IPS DF 19.7 (cell line): ENCODE results near the gene NDST4.

ENCODE experiments used
- DNase-seq: peaks from one replicate; pipeline ENCODE4 v3.0.0-alpha.2; 2013; ENCODE audit warnings: low read depth, low spot score

The NDST4 gene

GRCh38 chr4:114791976-114792375 lies 321.4 kb downstream of the NDST4 start:
- no peak for DNase-seq

- no peak for DNase-seq
These were observed 327.9 kb downstream of the NDST4 start for GRCh38 chr4:114785570-114785969.

DNA sequence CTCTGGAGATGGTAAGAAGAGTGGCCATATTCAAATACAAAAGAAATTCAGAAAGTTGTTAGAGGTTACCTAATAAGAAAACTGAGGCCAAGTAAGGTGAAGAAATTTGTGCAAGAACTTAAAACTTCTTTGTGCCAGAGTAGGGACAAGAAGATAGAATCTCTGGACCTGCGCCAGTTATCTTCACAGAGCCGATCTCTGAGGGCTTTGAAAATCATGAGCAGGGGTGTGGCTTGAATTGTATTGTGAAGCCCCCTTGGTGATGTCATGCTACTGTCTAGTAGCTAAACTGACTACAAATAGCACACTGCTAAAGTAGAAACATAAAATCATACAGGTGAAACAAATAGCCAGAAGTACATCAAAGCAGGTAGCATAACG lies 330.2 kb downstream of the NDST4 start:
- DNase-seq, result no peak

DNA sequence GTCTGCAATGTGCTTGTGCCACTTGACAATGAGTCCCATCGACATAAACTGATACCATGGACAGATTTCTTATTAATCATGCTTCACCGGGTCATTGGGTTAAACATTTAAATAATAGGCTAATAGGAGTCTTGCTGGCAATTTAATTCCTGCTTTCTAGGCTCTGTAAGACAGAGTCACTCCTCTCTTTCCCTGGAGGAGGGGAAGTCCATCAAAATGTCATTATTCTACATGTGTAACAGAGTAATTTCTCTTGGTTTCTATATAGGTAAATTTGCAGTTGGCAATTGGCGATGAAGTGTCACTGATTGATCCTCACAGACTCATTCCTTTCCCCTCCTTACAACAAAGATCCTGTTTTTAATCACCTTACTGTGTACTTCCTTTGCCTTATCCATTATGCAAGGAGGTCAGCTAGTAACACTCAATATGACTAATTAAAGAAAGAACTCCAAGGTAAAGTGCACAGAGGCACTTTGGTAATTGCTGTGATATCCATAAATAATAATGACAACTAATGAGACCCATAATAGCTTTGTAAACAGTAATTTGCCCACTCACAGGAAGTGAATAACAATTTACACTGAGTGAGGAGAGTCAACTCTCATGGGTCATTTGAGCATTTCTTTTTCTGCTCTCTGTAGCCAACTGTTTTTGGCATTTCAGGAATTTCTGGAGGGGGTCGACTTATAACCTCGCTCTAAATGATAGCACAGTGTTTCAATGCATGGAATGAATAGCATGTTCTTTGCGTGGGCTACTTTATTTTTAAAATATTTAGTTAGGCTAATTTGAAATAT lies 330.8 kb downstream of the NDST4 start:
- no peak for DNase-seq

- DNase-seq, result no peak
These were observed 333.2 kb downstream of the NDST4 start for GRCh38 chr4:114780205-114780604.
